C4-2B (cell line): ENCODE results near the gene FEN1.

Experiments used
- ZFX ChIP-seq: fragments of 450-650 bp; IDR thresholded peaks from 2 replicates; pipeline ENCODE4 v1.6.1; 2017
- TF ChIP-seq, protein P1 (sequence below): fragments of 450-650 bp; conservative IDR thresholded peaks from 2 replicates; pipeline ENCODE4 v1.5.1; 2017; ENCODE audit warnings: mild to moderate bottlenecking

GRCh38 chr11:61795459-61795858 lies 2.7 kb downstream of the FEN1 start:
- TF ChIP-seq, protein P1, sequence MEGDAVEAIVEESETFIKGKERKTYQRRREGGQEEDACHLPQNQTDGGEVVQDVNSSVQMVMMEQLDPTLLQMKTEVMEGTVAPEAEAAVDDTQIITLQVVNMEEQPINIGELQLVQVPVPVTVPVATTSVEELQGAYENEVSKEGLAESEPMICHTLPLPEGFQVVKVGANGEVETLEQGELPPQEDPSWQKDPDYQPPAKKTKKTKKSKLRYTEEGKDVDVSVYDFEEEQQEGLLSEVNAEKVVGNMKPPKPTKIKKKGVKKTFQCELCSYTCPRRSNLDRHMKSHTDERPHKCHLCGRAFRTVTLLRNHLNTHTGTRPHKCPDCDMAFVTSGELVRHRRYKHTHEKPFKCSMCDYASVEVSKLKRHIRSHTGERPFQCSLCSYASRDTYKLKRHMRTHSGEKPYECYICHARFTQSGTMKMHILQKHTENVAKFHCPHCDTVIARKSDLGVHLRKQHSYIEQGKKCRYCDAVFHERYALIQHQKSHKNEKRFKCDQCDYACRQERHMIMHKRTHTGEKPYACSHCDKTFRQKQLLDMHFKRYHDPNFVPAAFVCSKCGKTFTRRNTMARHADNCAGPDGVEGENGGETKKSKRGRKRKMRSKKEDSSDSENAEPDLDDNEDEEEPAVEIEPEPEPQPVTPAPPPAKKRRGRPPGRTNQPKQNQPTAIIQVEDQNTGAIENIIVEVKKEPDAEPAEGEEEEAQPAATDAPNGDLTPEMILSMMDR = no peak
- no peak for TF ChIP-seq ZFX
